HepG2 (cell line): ENCODE measurements around the gene C2. TPM values are rescaled to one million over a fixed set of nuclear protein-coding genes. Genes with fewer than 3 reads are reported as not detected.

Source experiments
- FOXK2 ChIP-seq: fragments of 450-650 bp; IDR thresholded peaks from 2 replicates; pipeline ENCODE4 v1.6.1; 2016
- HES4 ChIP-seq: sonication (generic); formaldehyde crosslinking; IDR thresholded peaks from 2 replicates; pipeline ENCODE4 v1.9.0; 2021; ENCODE audit warnings: mild to moderate bottlenecking, missing genetic modification reagents, borderline replicate concordance
- MTF2 ChIP-seq: sonication (generic); formaldehyde crosslinking; IDR thresholded peaks from 2 replicates; pipeline ENCODE4 v1.5.0; 2020; ENCODE audit warnings: missing genetic modification reagents, borderline replicate concordance
- ONECUT2 ChIP-seq: sonication (generic); formaldehyde crosslinking; IDR thresholded peaks from 2 replicates; pipeline ENCODE4 v1.4.0; 2020; ENCODE audit warnings: missing genetic modification reagents
- PLRG1 ChIP-seq: fragments of 450-650 bp; conservative IDR thresholded peaks from 2 replicates; pipeline ENCODE4 v1.6.1; 2016
- PRDM15 ChIP-seq: sonication (generic); formaldehyde crosslinking; IDR thresholded peaks from 2 replicates; pipeline ENCODE4 v1.4.0; 2020; ENCODE audit warnings: missing genetic modification reagents
- RBM39 ChIP-seq: fragments of 200-400 bp; formaldehyde crosslinking; IDR thresholded peaks from one replicate; pipeline ENCODE4 v1.6.1; 2018; ENCODE audit warnings: antibody characterized with exemption, mild to moderate bottlenecking, low read depth, low read length; ENCODE audit not compliant: poor library complexity, severe bottlenecking
- STAG1 ChIP-seq: sonication (generic); formaldehyde crosslinking; IDR thresholded peaks from 2 replicates; pipeline ENCODE4 v1.4.0; 2020; ENCODE audit warnings: missing genetic modification reagents
- ZNF138 ChIP-seq: sonication (generic); formaldehyde crosslinking; IDR thresholded peaks from 2 replicates; pipeline ENCODE4 v1.5.0; 2020; ENCODE audit warnings: mild to moderate bottlenecking, low read depth, missing genetic modification reagents
- ZNF143 ChIP-seq: sonication (generic); formaldehyde crosslinking; IDR thresholded peaks from 2 replicates; pipeline ENCODE4 v1.4.0; 2020; ENCODE audit warnings: missing genetic modification reagents
- ZNF180 ChIP-seq: sonication (generic); formaldehyde crosslinking; IDR thresholded peaks from 2 replicates; pipeline ENCODE4 v1.4.0; 2020; ENCODE audit warnings: low read depth, missing genetic modification reagents, borderline replicate concordance
- ZNF20 ChIP-seq: sonication (generic); formaldehyde crosslinking; IDR thresholded peaks from 2 replicates; pipeline ENCODE4 v1.4.0; 2020; ENCODE audit warnings: mild to moderate bottlenecking, moderate library complexity, missing genetic modification reagents
- ZNF296 ChIP-seq: sonication (generic); formaldehyde crosslinking; conservative IDR thresholded peaks from 2 replicates; pipeline ENCODE4 v1.5.0; 2020; ENCODE audit warnings: mild to moderate bottlenecking, missing genetic modification reagents
- ZNF569 ChIP-seq: sonication (generic); formaldehyde crosslinking; IDR thresholded peaks from 2 replicates; pipeline ENCODE4 v1.5.0; 2020; ENCODE audit warnings: mild to moderate bottlenecking, missing genetic modification reagents, moderate library complexity, borderline replicate concordance
- ZNF691 ChIP-seq: sonication (generic); formaldehyde crosslinking; IDR thresholded peaks from 2 replicates; pipeline ENCODE4 v1.4.0; 2020; ENCODE audit warnings: missing genetic modification reagents, low read depth, mild to moderate bottlenecking, borderline replicate concordance
- ZNF768 ChIP-seq: sonication (generic); formaldehyde crosslinking; IDR thresholded peaks from 2 replicates; pipeline ENCODE4 v1.4.0; 2020; ENCODE audit warnings: missing genetic modification reagents
- ZNF777 ChIP-seq: sonication (generic); formaldehyde crosslinking; IDR thresholded peaks from 2 replicates; pipeline ENCODE4 v1.4.0; 2020; ENCODE audit warnings: missing genetic modification reagents
- ZSCAN25 ChIP-seq: sonication (generic); formaldehyde crosslinking; IDR thresholded peaks from 2 replicates; pipeline ENCODE4 v1.8.0; 2022; ENCODE audit warnings: mild to moderate bottlenecking, missing genetic modification reagents
- polyA plus RNA-seq, 8 experiments: library from polyadenylated mRNA; depleted of rRNA in 3 of 8; stranded (reverse) in 7 of 8; unstranded in 1 of 8; fragments of >200 nt; fragmentation: Illumina TruSeq in 4 of 8; extraction: Trizol in 4 of 8; gene quantifications; 2 replicates each; pipeline versions ENCODE4 v1.2.1 to v1.2.3, GENCODE V29; 2011 to 2016; ENCODE audit warnings: low read depth in 4 of 8, missing spikeins in 1 of 8, mixed read lengths in 1 of 8; ENCODE audit not compliant: insufficient read depth in 1 of 8
- total RNA-seq, 5 experiments: library from RNA; depleted of rRNA; stranded (reverse); fragments of >200 nt; fragmentation: Illumina TruSeq; extraction: Trizol; gene quantifications; 2 replicates each; pipeline ENCODE4 v1.2.3, GENCODE V29; 2016; ENCODE audit warnings: low read depth in 1 of 5
- TF ChIP-seq, protein P1 (sequence below): sonication (generic); formaldehyde crosslinking; IDR thresholded peaks from 2 replicates; pipeline ENCODE4 v1.9.0; 2021; ENCODE audit warnings: missing genetic modification reagents, borderline replicate concordance
- TF ChIP-seq, protein P2 (sequence below): sonication (generic); formaldehyde crosslinking; IDR thresholded peaks from 2 replicates; pipeline ENCODE4 v1.5.0; 2020; ENCODE audit warnings: missing genetic modification reagents
- TF ChIP-seq, protein P3 (sequence below): sonication (generic); formaldehyde crosslinking; IDR thresholded peaks from 2 replicates; pipeline ENCODE4 v1.5.0; 2020; ENCODE audit warnings: mild to moderate bottlenecking, missing genetic modification reagents

Gene C2
- total and polyA plus RNA-seq, 2 of the 13 experiments (the other 11 are each of a cell fraction or from before 2014, with no cell fraction given): 165 to 307 TPM

- no peak for TF ChIP-seq ZNF768 (CRISPR knock-in tag)
- no peak; the same call in 1 of the 2 replicates for TF ChIP-seq ZNF691 (CRISPR knock-in tag)
- no peak for TF ChIP-seq PRDM15 (CRISPR knock-in tag)
- TF ChIP-seq, protein P1, sequence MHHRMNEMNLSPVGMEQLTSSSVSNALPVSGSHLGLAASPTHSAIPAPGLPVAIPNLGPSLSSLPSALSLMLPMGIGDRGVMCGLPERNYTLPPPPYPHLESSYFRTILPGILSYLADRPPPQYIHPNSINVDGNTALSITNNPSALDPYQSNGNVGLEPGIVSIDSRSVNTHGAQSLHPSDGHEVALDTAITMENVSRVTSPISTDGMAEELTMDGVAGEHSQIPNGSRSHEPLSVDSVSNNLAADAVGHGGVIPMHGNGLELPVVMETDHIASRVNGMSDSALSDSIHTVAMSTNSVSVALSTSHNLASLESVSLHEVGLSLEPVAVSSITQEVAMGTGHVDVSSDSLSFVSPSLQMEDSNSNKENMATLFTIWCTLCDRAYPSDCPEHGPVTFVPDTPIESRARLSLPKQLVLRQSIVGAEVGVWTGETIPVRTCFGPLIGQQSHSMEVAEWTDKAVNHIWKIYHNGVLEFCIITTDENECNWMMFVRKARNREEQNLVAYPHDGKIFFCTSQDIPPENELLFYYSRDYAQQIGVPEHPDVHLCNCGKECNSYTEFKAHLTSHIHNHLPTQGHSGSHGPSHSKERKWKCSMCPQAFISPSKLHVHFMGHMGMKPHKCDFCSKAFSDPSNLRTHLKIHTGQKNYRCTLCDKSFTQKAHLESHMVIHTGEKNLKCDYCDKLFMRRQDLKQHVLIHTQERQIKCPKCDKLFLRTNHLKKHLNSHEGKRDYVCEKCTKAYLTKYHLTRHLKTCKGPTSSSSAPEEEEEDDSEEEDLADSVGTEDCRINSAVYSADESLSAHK (CRISPR knock-in tag): no peak
- TF ChIP-seq STAG1 (CRISPR knock-in tag): no peak; the same call in none of the 2 replicates
- no peak for TF ChIP-seq ZNF180 (CRISPR knock-in tag)
- TF ChIP-seq ZNF143 (CRISPR knock-in tag): peak; percentile 56; the same call in 1 of the 2 replicates
- TF ChIP-seq, protein P2, sequence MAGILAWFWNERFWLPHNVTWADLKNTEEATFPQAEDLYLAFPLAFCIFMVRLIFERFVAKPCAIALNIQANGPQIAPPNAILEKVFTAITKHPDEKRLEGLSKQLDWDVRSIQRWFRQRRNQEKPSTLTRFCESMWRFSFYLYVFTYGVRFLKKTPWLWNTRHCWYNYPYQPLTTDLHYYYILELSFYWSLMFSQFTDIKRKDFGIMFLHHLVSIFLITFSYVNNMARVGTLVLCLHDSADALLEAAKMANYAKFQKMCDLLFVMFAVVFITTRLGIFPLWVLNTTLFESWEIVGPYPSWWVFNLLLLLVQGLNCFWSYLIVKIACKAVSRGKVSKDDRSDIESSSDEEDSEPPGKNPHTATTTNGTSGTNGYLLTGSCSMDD (CRISPR knock-in tag): no peak
- TF ChIP-seq ZNF296: no peak
- no peak for TF ChIP-seq MTF2 (CRISPR knock-in tag)
- no peak for TF ChIP-seq ZNF777 (CRISPR knock-in tag)
- no peak for TF ChIP-seq ZSCAN25 (CRISPR knock-in tag)
- no peak for TF ChIP-seq ONECUT2 (CRISPR knock-in tag)
- no peak for TF ChIP-seq ZNF20 (CRISPR knock-in tag)
- TF ChIP-seq FOXK2: no peak
- no peak for TF ChIP-seq HES4 (CRISPR knock-in tag)
- TF ChIP-seq RBM39: no peak
- no peak for TF ChIP-seq PLRG1
- no peak for TF ChIP-seq ZNF569
- peak; percentile 80 for TF ChIP-seq ZNF138
- TF ChIP-seq, protein P3, sequence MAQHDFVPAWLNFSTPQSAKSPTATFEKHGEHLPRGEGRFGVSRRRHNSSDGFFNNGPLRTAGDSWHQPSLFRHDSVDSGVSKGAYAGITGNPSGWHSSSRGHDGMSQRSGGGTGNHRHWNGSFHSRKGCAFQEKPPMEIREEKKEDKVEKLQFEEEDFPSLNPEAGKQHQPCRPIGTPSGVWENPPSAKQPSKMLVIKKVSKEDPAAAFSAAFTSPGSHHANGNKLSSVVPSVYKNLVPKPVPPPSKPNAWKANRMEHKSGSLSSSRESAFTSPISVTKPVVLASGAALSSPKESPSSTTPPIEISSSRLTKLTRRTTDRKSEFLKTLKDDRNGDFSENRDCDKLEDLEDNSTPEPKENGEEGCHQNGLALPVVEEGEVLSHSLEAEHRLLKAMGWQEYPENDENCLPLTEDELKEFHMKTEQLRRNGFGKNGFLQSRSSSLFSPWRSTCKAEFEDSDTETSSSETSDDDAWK (CRISPR knock-in tag): no peak
Observed at GRCh38 chr6:31897612-31898382, 29.7 kb upstream of the C2 start, which contains the start of gene EHMT2 (continued).
